Astrocyte (in vitro differentiated cells and primary cell): Measurements from ENCODE around the gene SUSD2. TPM values are rescaled to one million over a fixed set of nuclear protein-coding genes. Genes with fewer than 3 reads are reported as not detected.

Experiments
- DNase-seq: peaks from one replicate; pipeline ENCODE4 v3.0.0-alpha.2; 2010; ENCODE audit warnings: low read depth
- FAIRE-seq: peaks from 2 replicates; lab custom pipeline; 2011; peaks lifted over from hg19 to GRCh38; lab: Jason Lieb, UNC
- H2AFZ ChIP-seq: 2 replicates; pipeline ENCODE4 v1.6.0; 2012; ENCODE audit warnings: low read depth, low read length, inconsistent platforms
- H3K27ac ChIP-seq: 2 replicates; pipeline ENCODE4 v1.5.1; 2011; ENCODE audit warnings: low read depth, low read length, inconsistent platforms
- H3K27me3 ChIP-seq: 2 replicates; pipeline ENCODE4 v1.6.0; 2011; ENCODE audit warnings: low read length, inconsistent platforms; ENCODE audit not compliant: insufficient read depth
- H3K36me3 ChIP-seq: 2 replicates; pipeline ENCODE4 v1.5.1; 2011; ENCODE audit warnings: low read length, inconsistent platforms; ENCODE audit not compliant: insufficient read depth
- H3K4me1 ChIP-seq: 2 replicates; pipeline ENCODE4 v1.5.1; 2011; ENCODE audit warnings: low read length, inconsistent platforms; ENCODE audit not compliant: insufficient read depth
- H3K4me2 ChIP-seq: 2 replicates; pipeline ENCODE4 v1.6.0; 2012; ENCODE audit warnings: low read length, inconsistent platforms
- H3K4me3 ChIP-seq: 2 replicates; pipeline ENCODE4 v1.5.1; 2011; ENCODE audit warnings: low read depth, mild to moderate bottlenecking, low read length, inconsistent platforms; ENCODE audit not compliant: insufficient read depth
- H3K79me2 ChIP-seq: 2 replicates; pipeline ENCODE4 v1.6.0; 2012; ENCODE audit warnings: mild to moderate bottlenecking, low read length, inconsistent platforms; ENCODE audit not compliant: insufficient read depth
- H3K9ac ChIP-seq: 2 replicates; pipeline ENCODE4 v1.6.0; 2012; ENCODE audit warnings: mild to moderate bottlenecking, low read length, inconsistent platforms
- H3K9me3 ChIP-seq: 2 replicates; pipeline ENCODE4 v1.5.1; 2012; ENCODE audit warnings: low read depth, mild to moderate bottlenecking, low read length, inconsistent platforms; ENCODE audit not compliant: insufficient read depth
- H4K20me1 ChIP-seq: 2 replicates; pipeline ENCODE4 v1.6.0; 2012; ENCODE audit warnings: low read length, inconsistent platforms; ENCODE audit not compliant: insufficient read depth
- H3K27ac Mint-ChIP-seq: one replicate; pipeline ENCODE4 v1.8.0; 2021; ENCODE audit warnings: mild to moderate bottlenecking, mixed read lengths; ENCODE audit not compliant: unreplicated experiment
- H3K27me3 Mint-ChIP-seq: one replicate; pipeline ENCODE4 v1.8.0; 2021; ENCODE audit warnings: low read depth, mixed read lengths; ENCODE audit not compliant: unreplicated experiment
- H3K36me3 Mint-ChIP-seq: one replicate; pipeline ENCODE4 v1.8.0; 2021; ENCODE audit warnings: low read depth, mixed read lengths; ENCODE audit not compliant: unreplicated experiment
- H3K4me1 Mint-ChIP-seq: one replicate; pipeline ENCODE4 v1.8.0; 2021; ENCODE audit warnings: low read depth, mixed read lengths; ENCODE audit not compliant: unreplicated experiment
- H3K4me3 Mint-ChIP-seq: one replicate; pipeline ENCODE4 v1.8.0; 2021; ENCODE audit warnings: mild to moderate bottlenecking, moderate library complexity, mixed read lengths; ENCODE audit not compliant: unreplicated experiment
- H3K9me3 Mint-ChIP-seq: one replicate; pipeline ENCODE4 v1.8.0; 2021; ENCODE audit warnings: mild to moderate bottlenecking, mixed read lengths; ENCODE audit not compliant: unreplicated experiment
- EZH2 ChIP-seq: IDR thresholded peaks from 2 replicates; pipeline ENCODE4 v1.6.1; 2012; ENCODE audit warnings: mild to moderate bottlenecking, low read length, inconsistent platforms; ENCODE audit not compliant: insufficient read depth
- total RNA-seq: library from RNA; stranded (reverse); gene quantifications from 2 replicates; pipeline ENCODE4 v1.2.1, GENCODE V29; 2021
- TF ChIP-seq, protein P1 (sequence below): IDR thresholded peaks from 2 replicates; pipeline ENCODE4 v1.5.1; 2011; ENCODE audit warnings: low read depth, mild to moderate bottlenecking, inconsistent platforms, low read length, moderate library complexity; ENCODE audit not compliant: insufficient read depth

Gene SUSD2
- total RNA-seq, 1 donor from 2014 or later: 0.77 TPM

DNA sequence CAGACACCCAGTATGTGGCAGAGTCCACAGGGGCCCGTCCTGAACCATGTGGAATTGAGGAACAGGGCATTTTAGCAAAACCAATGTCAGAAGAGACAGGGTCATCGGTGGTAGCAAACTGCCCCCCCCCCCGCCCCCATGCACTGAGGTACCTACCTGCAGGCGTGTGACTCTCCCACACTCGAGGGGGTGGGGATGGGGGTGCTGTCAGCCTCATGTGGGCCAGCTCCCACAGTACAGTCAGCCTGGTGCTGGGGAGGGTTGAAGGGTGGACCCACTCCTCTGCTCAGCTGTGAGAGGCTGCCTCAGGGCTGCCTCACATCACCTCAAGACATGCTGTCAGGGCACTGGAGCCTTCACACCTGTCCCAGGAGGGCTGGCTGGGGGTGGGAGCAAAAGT, 10.7 kb upstream of the SUSD2 start:
- Histone ChIP-seq H3K27ac (no peak overlapping the region), H3K36me3 (peaks cover 5% of the 10 kb centered on the region), H3K27me3 (no peaks in the 10 kb centered on the region), H3K4me1 (peaks cover 5% of the 10 kb centered on the region), H2AFZ (no peak overlapping the region), H4K20me1 (peaks cover 8% of the 10 kb centered on the region), H3K9ac (no peak overlapping the region), H3K4me3 (no peak overlapping the region), H3K79me2 (no peaks in the 10 kb centered on the region), H3K4me2 (no peak overlapping the region), H3K9me3 (no peaks in the 10 kb centered on the region)
- DNase-seq (no peak), FAIRE-seq (no peak)
- H3K27ac Mint-ChIP-seq: no peak overlapping the region
- H3K9me3 Mint-ChIP-seq: no peaks in the 10 kb centered on the region
- TF ChIP-seq, protein P1, sequence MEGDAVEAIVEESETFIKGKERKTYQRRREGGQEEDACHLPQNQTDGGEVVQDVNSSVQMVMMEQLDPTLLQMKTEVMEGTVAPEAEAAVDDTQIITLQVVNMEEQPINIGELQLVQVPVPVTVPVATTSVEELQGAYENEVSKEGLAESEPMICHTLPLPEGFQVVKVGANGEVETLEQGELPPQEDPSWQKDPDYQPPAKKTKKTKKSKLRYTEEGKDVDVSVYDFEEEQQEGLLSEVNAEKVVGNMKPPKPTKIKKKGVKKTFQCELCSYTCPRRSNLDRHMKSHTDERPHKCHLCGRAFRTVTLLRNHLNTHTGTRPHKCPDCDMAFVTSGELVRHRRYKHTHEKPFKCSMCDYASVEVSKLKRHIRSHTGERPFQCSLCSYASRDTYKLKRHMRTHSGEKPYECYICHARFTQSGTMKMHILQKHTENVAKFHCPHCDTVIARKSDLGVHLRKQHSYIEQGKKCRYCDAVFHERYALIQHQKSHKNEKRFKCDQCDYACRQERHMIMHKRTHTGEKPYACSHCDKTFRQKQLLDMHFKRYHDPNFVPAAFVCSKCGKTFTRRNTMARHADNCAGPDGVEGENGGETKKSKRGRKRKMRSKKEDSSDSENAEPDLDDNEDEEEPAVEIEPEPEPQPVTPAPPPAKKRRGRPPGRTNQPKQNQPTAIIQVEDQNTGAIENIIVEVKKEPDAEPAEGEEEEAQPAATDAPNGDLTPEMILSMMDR: no peak
- H3K4me3 Mint-ChIP-seq: no peak overlapping the region
- peaks cover 9% of the 10 kb centered on the region for H3K36me3 Mint-ChIP-seq
- no peaks in the 10 kb centered on the region for H3K4me1 Mint-ChIP-seq
- H3K27me3 Mint-ChIP-seq: no peaks in the 10 kb centered on the region

DNA sequence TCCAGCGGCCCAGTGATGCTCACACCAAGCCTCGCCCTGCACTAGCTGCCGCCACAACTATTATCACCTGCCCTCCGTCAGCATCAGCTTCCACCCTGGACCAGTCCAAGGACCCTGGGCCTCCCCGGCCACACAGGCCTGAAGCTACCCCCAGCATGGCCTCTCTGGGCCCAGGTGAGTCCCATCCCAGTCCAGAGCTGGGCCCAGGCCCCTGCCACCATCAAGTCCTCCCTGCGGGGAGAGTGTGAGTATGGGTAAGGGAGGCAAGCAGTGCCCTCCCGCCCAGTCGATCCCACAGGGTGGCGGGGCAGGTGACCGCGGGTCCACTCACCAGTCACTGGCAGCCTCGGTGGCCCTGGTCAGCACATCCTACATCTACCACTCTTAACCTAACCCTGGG, 9.5 kb upstream of the SUSD2 start:
- Mint-ChIP-seq H3K9me3 (no peaks in the 10 kb centered on the region), H3K4me1 (no peaks in the 10 kb centered on the region), H3K4me3 (no peak overlapping the region), H3K27me3 (no peaks in the 10 kb centered on the region), H3K36me3 (peaks cover 4% of the 10 kb centered on the region), H3K27ac (no peak overlapping the region)
- no peak for DNase-seq
- no peak for FAIRE-seq
- TF ChIP-seq EZH2: no peak
- TF ChIP-seq, protein P1: no peak
- Histone ChIP-seq H3K79me2 (no peaks in the 10 kb centered on the region), H3K9ac (no peak overlapping the region), H4K20me1 (peaks cover 8% of the 10 kb centered on the region), H3K4me1 (no peaks in the 10 kb centered on the region), H3K27me3 (no peaks in the 10 kb centered on the region), H3K27ac (no peak overlapping the region), H3K9me3 (no peaks in the 10 kb centered on the region), H3K4me3 (no peak overlapping the region), H3K36me3 (peaks cover 5% of the 10 kb centered on the region), H2AFZ (no peak overlapping the region), H3K4me2 (no peak overlapping the region)

DNA sequence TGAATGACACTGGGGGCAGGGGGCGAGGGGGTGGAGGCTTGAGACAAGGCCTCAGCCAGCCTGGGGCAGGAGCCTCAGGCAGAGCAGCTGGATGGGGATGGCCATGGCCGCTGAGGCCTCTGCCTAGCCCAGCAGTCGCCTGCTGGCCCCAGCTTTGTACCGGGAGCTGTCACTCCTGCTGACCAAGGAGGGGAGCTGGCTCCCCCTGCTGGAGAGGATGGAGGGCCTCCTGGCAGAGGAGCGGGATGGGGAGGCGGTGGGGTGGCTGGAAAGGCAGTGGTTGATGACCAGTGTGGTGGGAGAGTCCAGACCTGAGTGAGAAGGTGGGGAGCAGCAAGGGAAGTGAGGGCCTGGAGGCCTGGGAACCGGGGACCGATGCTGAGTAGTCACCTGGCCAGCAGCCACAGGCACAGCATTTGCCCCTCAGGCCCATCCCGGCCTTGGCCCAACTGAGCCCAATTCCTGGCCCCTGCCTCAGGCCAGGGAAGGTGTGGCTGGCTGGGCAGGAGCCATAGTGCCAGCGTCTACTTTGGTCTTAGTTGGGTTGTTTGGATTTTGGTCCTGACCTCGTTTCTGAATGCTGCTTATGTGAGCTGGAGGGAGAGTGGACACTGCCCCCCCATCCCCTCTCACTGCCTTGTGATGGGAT, 6.0 kb upstream of the SUSD2 start:
- FAIRE-seq (no peak), DNase-seq (peak; percentile 23)
- no peaks in the 10 kb centered on the region for H3K4me1 Mint-ChIP-seq
- Histone ChIP-seq H3K4me3 (no peak overlapping the region), H3K27ac (no peak overlapping the region), H4K20me1 (peaks cover 8% of the 10 kb centered on the region), H3K4me2 (no peak overlapping the region), H3K4me1 (no peaks in the 10 kb centered on the region), H3K9ac (no peak overlapping the region), H3K9me3 (no peaks in the 10 kb centered on the region), H2AFZ (no peak overlapping the region), H3K27me3 (no peaks in the 10 kb centered on the region), H3K36me3 (no peaks in the 10 kb centered on the region), H3K79me2 (no peaks in the 10 kb centered on the region)
- no peak overlapping the region for H3K27ac Mint-ChIP-seq
- TF ChIP-seq, protein P1: peak; percentile 65
- TF ChIP-seq EZH2: no peak
- H3K4me3 Mint-ChIP-seq: no peak overlapping the region
- no peaks in the 10 kb centered on the region for H3K27me3 Mint-ChIP-seq
- no peaks in the 10 kb centered on the region for H3K9me3 Mint-ChIP-seq
- peaks cover 4% of the 10 kb centered on the region for H3K36me3 Mint-ChIP-seq
